ENCODE measurements around the gene KRTAP3-1.

- no peak for TF ChIP-seq POLR2A (IDR thresholded peaks at IDR 0.05)
- no peak for TF ChIP-seq CTCF (IDR thresholded peaks at IDR 0.05)
These were observed 4.3 kb upstream of the KRTAP3-1 start for GRCh38 chr17:41013181-41013580.
